Stimulated activated effector memory CD8-positive, alpha-beta T cell treated with anti-CD3 and anti-CD28 coated beads, Interleukin-12 subunit alpha, Interleukin-12 subunit beta, amount 100 ng/mL, for 72 hours (primary cell): ENCODE results near the gene MBTPS2.

Experiments
- ATAC-seq: fragments of 150-1000 bp; cut with Tn5 transposase; 2 replicates; pipeline ENCODE4 v1.10.0; 2021
- DNase-seq, 2 donors: peaks; one replicate each; pipeline ENCODE4 v3.0.0; 2021 to 2022; ENCODE audit warnings: low spot score in 2 of 2
- H3K27ac Mint-ChIP-seq: one replicate; pipeline ENCODE4 v1.8.0; 2022; ENCODE audit warnings: mild to moderate bottlenecking, mixed read lengths
- H3K36me3 Mint-ChIP-seq: one replicate; pipeline ENCODE4 v1.8.0; 2022; ENCODE audit warnings: mild to moderate bottlenecking, mixed read lengths
- H3K4me1 Mint-ChIP-seq: one replicate; pipeline ENCODE4 v1.8.0; 2022; ENCODE audit warnings: mixed read lengths
- H3K4me3 Mint-ChIP-seq: one replicate; pipeline ENCODE4 v1.8.0; 2022; ENCODE audit warnings: mild to moderate bottlenecking, mixed read lengths
- H3K9me3 Mint-ChIP-seq: one replicate; pipeline ENCODE4 v1.8.0; 2022; ENCODE audit warnings: mixed read lengths

The MBTPS2 gene

DNA sequence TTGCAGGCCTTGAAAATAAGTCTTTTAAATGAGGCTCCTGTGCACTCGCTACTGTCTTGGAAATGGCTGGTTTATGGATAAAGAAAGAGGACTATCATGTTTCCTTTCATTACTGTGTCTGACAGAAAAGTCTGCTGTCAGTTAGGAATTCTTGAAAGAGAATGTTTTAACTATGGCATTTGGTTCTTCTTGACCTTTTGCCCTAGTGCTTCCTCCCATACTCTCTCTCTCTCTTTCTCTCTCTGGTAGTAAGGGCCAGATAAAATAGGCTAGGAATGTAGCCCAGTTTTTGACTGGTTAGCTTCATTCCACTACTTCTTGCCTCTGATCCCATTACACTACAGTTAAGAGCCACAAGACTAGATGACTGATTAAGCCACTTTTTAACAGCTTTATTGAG is 46.2 kb downstream of the MBTPS2 start:
- no peaks in the 10 kb centered on the region for H3K9me3 Mint-ChIP-seq
- no peak overlapping the region for H3K4me3 Mint-ChIP-seq
- no peak overlapping the region for H3K27ac Mint-ChIP-seq
- DNase-seq (no peak), ATAC-seq (no peak)
- H3K36me3 Mint-ChIP-seq, result no peaks in the 10 kb centered on the region
- no peaks in the 10 kb centered on the region for H3K4me1 Mint-ChIP-seq

DNA sequence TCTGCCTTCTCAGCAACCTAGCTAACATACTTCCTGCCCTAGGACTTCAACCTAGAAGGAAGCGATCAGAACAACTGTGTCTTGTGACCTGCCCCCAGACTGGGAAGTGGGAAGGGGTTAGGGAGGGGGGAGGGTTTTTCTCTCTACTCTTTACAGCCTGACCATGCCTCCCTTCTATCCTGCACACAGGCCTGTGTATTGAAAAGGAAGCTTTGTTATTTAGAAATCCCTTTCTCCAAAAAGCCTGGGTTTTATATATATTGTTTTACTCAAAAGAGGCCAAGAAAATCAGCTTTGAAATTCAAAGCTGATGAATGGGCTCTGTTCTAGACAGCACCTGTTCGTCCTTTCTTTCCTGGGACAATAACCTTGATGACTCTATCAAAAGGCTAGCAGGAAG is 65.9 kb downstream of the MBTPS2 start:
- no peak overlapping the region for H3K4me3 Mint-ChIP-seq
- no peak for ATAC-seq
- no peaks in the 10 kb centered on the region for H3K36me3 Mint-ChIP-seq
- H3K4me1 Mint-ChIP-seq, result no peaks in the 10 kb centered on the region
- H3K9me3 Mint-ChIP-seq, result no peaks in the 10 kb centered on the region
- no peak for DNase-seq
- H3K27ac Mint-ChIP-seq, result no peak overlapping the region

DNA sequence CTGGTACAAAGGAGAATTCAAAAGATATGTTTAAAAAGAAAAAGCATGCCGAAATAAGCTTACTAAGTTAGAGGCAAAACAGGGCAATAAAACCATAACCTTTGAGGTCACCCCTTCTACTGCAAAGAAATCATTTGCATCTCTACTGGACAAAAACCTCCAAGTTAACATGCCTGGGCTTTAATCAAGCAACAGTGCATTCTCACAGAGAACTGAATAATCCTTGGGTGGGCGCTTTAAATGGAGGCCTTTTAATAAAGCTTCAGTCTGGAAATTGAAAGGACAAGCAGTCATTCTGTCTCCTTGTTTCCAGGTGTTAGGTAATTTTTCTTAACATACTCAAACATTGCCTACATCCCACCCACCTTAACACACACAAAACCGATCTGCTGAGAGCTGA is 66.5 kb downstream of the MBTPS2 start:
- H3K4me1 Mint-ChIP-seq, result no peaks in the 10 kb centered on the region
- DNase-seq (no peak), ATAC-seq (no peak)
- H3K9me3 Mint-ChIP-seq, result no peaks in the 10 kb centered on the region
- H3K4me3 Mint-ChIP-seq, result no peak overlapping the region
- H3K36me3 Mint-ChIP-seq, result no peaks in the 10 kb centered on the region
- no peak overlapping the region for H3K27ac Mint-ChIP-seq

DNA sequence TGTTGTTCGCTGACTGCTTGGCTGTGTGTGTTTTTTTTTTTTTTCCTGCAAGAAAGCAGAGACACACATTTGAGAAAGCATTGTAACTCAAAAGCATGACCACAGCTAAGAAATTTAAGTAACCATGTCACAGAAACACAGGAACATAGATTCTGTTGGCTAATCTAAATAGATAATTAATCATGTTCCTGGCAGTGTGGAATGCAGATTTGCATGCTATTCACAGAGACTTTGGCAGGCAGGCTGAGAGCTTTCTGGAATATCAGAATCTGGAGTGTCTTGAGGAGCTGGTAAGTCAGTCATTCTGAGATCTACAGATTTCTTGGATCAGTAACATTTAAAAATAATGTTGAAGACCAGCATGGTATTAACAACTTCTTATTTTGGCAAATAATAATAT is 67.8 kb downstream of the MBTPS2 start:
- no peaks in the 10 kb centered on the region for H3K36me3 Mint-ChIP-seq
- no peak overlapping the region for H3K4me3 Mint-ChIP-seq
- H3K4me1 Mint-ChIP-seq, result peaks cover 2% of the 10 kb centered on the region
- H3K9me3 Mint-ChIP-seq, result no peaks in the 10 kb centered on the region
- ATAC-seq (no peak), DNase-seq (no peak)
- no peak overlapping the region for H3K27ac Mint-ChIP-seq

DNA sequence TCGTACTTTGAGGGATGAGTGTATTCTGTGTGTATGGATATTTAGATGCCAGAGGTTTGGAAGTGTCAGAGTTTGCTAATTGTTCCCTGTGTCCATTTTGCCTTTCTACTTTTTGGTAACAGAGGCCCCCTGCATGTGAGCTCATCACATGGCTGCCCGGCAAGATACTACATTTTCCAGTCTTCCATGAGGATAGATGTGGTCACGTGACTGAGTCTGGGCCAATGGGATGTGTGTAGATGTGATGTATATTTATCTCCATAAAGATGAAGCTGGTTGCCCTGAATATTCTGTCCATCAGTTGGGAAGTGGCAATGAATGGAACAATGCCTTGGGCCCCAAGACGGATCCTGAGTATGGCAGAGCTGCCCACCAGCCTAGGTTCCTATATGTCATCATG is 72.1 kb downstream of the MBTPS2 start:
- Mint-ChIP-seq H3K27ac (no peak overlapping the region), H3K4me3 (no peak overlapping the region), H3K4me1 (peaks cover 11% of the 10 kb centered on the region), H3K36me3 (no peaks in the 10 kb centered on the region), H3K9me3 (no peaks in the 10 kb centered on the region)
- ATAC-seq, result no peak
- no peak for DNase-seq

DNA sequence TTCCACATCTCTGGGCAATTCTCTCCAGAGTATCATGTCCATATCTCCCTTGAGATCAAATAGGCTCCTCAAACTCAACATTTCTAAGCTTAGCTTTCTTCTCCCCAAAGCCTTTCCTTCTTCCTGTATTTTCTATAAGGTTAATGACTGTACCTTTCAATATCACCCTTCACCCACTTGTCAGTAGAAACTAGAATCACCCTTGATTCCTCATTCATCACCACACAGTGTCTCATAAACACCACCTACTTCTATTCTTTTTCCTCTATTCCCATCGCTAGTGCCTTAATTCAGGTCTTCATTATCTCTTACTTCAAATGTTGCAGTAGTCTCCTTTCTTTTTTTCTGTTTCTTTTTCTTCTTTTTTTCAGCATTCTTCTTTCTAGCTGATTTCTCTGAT is 72.8 kb downstream of the MBTPS2 start:
- peak; percentile 56 for ATAC-seq
- Mint-ChIP-seq H3K9me3 (no peaks in the 10 kb centered on the region), H3K4me1 (peaks cover 11% of the 10 kb centered on the region), H3K27ac (peak overlapping the region; percentile 30), H3K36me3 (no peaks in the 10 kb centered on the region), H3K4me3 (no peak overlapping the region)
- DNase-seq, result no peak

DNA sequence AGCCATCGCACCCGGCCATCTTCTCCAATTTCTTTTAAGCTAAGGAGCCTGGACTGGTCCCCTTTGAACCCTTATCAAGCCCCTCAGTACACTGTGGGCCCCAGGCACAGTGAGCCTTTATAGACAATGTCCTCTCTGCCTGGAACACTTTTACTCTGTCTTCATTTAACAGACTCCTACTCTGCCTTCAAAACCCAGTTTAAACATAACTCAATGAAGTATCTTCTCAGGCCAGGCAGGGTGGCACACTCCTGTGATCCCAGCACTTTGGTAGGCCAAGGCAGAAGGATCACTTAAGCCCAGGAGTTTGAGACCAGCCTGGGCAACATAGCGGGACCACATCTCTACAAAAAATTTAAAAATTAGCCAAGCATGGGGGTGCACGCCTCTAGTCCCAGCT is 73.6 kb downstream of the MBTPS2 start:
- H3K4me3 Mint-ChIP-seq, result no peak overlapping the region
- ATAC-seq, result no peak

DNA sequence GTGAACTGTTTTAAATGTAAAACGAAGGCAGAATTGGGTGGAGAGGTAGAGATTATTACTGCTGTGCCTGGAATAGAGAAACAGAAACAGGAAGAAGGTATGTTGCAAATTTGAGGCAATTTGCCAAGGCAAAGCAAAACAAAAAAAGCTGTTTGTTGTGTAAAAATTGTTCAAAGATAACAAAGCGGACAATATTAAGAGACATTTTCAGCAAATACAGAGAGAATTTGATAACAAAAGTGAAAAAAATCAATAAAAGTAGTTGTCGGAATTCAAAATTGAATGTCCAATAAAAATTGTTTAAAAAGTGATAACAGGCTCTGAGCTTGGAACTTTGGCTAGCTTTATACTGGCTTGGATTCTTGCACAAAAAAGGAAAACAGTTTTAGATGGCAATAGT is 86.7 kb downstream of the MBTPS2 start:
- Mint-ChIP-seq H3K4me3 (no peak overlapping the region), H3K27ac (peak overlapping the region; percentile 68)
- ATAC-seq, result no peak

More for the DNA sequence above, 73.6 kb downstream of the MBTPS2 start:
- H3K9me3 Mint-ChIP-seq, result no peaks in the 10 kb centered on the region
- peaks cover 11% of the 10 kb centered on the region for H3K4me1 Mint-ChIP-seq
- peak overlapping the region; percentile 30 for H3K27ac Mint-ChIP-seq
- no peaks in the 10 kb centered on the region for H3K36me3 Mint-ChIP-seq
- DNase-seq, result no peak

DNA sequence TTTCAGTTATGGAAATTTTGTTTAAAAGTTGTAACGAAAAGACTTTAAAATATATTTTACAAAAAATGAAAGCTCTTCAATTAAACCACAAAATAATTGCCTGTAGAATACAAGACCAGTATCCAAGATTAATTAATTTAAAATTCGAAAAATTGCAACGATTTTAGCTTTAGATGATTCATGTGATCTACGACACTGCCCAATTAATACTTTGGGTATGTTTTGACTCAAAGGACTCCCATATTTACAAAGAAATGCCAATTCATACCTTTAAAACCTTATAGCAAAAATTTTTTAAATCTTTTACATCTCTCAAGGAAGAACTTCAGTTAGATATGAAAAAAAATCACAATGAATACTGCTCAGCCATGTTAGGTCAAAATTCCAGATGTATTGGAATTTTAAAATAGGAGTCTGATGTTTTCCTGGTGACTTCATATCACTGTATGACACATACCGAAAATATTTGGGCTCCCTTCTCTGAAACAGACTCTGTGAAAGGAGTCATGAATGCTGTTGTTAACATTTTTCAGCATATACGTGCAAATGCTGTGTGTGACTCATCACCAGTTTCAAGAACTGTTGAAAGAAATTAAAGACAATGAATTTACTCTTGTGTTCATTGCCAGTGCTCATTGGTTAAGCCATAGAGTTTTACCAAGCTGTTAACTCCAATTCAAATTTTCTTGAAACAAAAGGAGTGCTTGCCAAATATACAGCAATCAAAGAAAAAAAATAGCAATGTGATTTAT is 87.3 kb downstream of the MBTPS2 start:
- DNase-seq (no peak), ATAC-seq (peak; percentile 92)
- H3K4me1 Mint-ChIP-seq, result peaks cover 23% of the 10 kb centered on the region
- no peaks in the 10 kb centered on the region for H3K36me3 Mint-ChIP-seq
- H3K9me3 Mint-ChIP-seq, result peaks cover 7% of the 10 kb centered on the region
- peak overlapping the region; percentile 15 for H3K4me3 Mint-ChIP-seq
- H3K27ac Mint-ChIP-seq, result peak overlapping the region; percentile 68

More for the DNA sequence above, 86.7 kb downstream of the MBTPS2 start:
- no peaks in the 10 kb centered on the region for H3K36me3 Mint-ChIP-seq
- H3K9me3 Mint-ChIP-seq, result peaks cover 7% of the 10 kb centered on the region
- H3K4me1 Mint-ChIP-seq, result peaks cover 23% of the 10 kb centered on the region
- DNase-seq, result no peak

DNA sequence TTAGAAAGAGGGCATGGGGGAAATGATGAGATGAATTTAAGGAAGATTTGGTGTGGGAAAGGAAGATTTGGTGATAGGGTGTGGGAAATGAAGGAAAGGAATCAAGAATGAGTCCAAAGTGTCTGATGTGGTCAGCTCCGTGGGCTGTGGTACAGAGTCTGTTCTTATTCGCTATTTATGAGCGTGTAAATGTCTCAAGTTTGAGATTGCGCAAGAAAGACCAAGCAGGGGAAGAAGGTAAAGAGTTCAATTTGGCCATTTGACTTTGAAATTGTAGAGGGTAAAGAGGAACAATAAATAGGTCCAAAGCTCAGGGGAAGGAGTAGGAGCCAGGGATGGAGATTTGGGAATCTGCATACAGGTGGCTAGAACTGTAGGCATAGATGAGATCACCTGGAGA is 89.8 kb downstream of the MBTPS2 start:
- H3K36me3 Mint-ChIP-seq, result no peaks in the 10 kb centered on the region
- peak overlapping the region; percentile 80 for H3K27ac Mint-ChIP-seq
- H3K4me1 Mint-ChIP-seq, result peaks cover 36% of the 10 kb centered on the region
- ATAC-seq (no peak), DNase-seq (no peak)
- peak overlapping the region; percentile 37 for H3K4me3 Mint-ChIP-seq
- peaks cover 7% of the 10 kb centered on the region for H3K9me3 Mint-ChIP-seq

DNA sequence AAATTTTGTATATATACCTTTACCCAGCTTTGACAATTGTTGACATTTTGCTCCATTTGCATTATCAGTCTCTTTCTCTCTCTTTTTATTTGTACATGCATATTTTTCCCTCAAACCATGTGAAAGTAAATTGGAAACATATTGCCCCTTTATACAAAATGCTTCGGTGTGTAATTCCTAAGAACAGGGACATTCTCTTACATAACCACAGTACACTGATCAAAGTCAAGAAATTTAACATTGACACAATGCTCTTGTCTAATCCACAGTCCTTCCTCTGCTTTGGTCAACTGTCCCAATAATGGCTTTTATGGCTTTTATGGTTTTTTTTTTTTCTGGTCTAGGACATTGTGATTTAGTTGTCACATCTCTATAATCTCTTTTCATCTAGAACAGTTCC is 91.6 kb downstream of the MBTPS2 start:
- no peak overlapping the region for H3K27ac Mint-ChIP-seq
- H3K9me3 Mint-ChIP-seq, result peaks cover 7% of the 10 kb centered on the region
- H3K4me3 Mint-ChIP-seq, result no peak overlapping the region
- no peak for DNase-seq
- H3K4me1 Mint-ChIP-seq, result peaks cover 36% of the 10 kb centered on the region
- H3K36me3 Mint-ChIP-seq, result no peaks in the 10 kb centered on the region
- ATAC-seq, result no peak

DNA sequence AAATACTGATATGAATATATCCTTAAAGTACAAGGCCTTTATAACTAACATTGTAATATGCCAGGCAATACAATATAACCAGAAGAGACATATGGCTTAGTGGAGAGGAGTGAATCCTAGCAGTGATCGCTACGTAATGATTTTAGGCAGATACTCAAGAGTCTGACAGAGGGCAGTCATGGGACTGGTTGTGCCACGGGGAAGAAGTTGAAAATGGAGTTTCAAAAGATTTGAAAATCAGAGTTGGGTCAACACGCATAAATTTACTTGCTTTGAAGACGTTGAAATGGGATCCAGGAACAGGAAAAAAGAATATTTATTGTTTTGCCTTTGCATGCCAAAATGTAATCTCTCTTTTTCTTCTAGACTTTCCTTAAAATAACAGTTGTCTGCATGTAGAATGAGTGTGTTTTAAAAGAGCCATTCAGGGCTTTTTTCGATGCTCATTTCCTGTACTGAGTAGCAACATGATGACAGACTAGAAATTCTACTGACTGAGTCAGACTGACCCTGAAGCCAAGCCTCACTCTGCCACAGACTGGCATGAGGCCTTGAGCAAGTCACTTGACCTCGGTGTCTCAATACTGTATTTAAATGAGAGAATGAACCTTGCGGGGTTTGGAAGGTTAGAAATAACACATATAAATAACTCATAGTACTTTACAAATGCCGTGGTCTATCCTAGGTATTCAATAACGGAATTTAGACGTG is 93.0 kb downstream of the MBTPS2 start:
- no peak for DNase-seq
- H3K4me1 Mint-ChIP-seq, result peaks cover 29% of the 10 kb centered on the region
- no peaks in the 10 kb centered on the region for H3K36me3 Mint-ChIP-seq
- H3K4me3 Mint-ChIP-seq, result peak overlapping the region; percentile 10
- H3K27ac Mint-ChIP-seq, result peak overlapping the region; percentile 81
- peak; percentile 95 for ATAC-seq
- peaks cover 7% of the 10 kb centered on the region for H3K9me3 Mint-ChIP-seq

DNA sequence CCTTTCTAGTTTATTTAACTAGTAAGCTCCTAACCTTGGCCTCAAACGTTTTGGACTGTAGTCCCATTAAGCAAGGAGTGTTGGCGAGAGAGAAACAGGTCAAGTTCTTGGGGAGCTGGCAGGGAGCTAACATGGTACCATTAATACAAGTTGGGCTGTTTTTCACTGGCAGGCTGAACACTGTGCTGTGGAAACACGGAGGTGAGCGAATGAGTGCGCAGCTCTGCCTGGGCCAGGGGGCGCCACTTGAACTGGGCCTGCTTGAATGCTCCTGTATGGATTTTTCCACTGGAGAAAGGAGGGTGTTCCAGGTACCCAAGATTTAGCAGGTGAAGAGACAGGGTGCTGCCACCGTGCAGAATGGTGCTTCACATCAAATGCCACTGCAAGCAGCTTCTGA is 93.7 kb downstream of the MBTPS2 start:
- ATAC-seq, result no peak
- H3K9me3 Mint-ChIP-seq, result peaks cover 7% of the 10 kb centered on the region
- no peaks in the 10 kb centered on the region for H3K36me3 Mint-ChIP-seq
- DNase-seq, result no peak
- H3K4me1 Mint-ChIP-seq, result peaks cover 29% of the 10 kb centered on the region
- peak overlapping the region; percentile 81 for H3K27ac Mint-ChIP-seq
- peak overlapping the region; percentile 10 for H3K4me3 Mint-ChIP-seq

DNA sequence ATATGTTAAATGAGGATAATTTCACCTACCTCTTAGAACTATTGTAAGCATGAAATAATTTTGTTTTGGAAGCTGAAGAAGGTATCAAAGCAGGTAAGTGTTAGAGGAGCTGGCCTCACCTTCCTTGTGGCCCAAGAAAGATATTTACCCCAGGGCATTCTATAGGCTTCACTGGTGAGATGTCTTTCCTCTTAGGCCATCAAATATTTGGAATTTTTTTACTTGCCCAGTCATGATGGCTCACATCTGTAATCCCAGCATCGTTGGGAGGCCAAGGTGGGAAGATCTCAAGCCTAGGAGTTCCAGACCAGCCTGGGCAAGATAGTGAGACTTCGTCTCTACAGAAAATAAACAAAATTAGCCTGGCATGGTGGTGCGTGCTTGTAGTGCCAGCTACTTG is 95.0 kb downstream of the MBTPS2 start:
- ATAC-seq (no peak), DNase-seq (no peak)
- H3K9me3 Mint-ChIP-seq, result peaks cover 4% of the 10 kb centered on the region
- H3K4me3 Mint-ChIP-seq, result no peak overlapping the region
- no peaks in the 10 kb centered on the region for H3K36me3 Mint-ChIP-seq
- H3K27ac Mint-ChIP-seq, result no peak overlapping the region
- peaks cover 22% of the 10 kb centered on the region for H3K4me1 Mint-ChIP-seq
